ENCODE measurements around the gene PET100.

The PET100 gene

GRCh38 chr19:7598180-7598579, 31.4 kb upstream of the PET100 start:
- TF ChIP-seq CTCF (conservative IDR thresholded peaks at IDR 0.05) = no peak
- H3K27ac ChIP-seq = no peak overlapping the region

- no peak for TF ChIP-seq CTCF (conservative IDR thresholded peaks at IDR 0.05)
- H3K27ac ChIP-seq = no peak overlapping the region
Observed at GRCh38 chr19:7600721-7601120, 28.9 kb upstream of the PET100 start.

- TF ChIP-seq CTCF (conservative IDR thresholded peaks at IDR 0.05) = no peak
Observed at GRCh38 chr19:7602240-7602934, 27.2 kb upstream of the PET100 start.

GRCh38 chr19:7602935-7603497, 26.6 kb upstream of the PET100 start:
- no peak overlapping the region for H3K27ac ChIP-seq
- no peak for TF ChIP-seq CTCF (conservative IDR thresholded peaks at IDR 0.05)

More at GRCh38 chr19:7602240-7602934, 27.2 kb upstream of the PET100 start:
- H3K27ac ChIP-seq = no peak overlapping the region

GRCh38 chr19:7603919-7604318, 25.7 kb upstream of the PET100 start:
- H3K27ac ChIP-seq = no peak overlapping the region
- TF ChIP-seq CTCF (conservative IDR thresholded peaks at IDR 0.05) = no peak

GRCh38 chr19:7605490-7606222, 23.9 kb upstream of the PET100 start:
- no peak overlapping the region for H3K27ac ChIP-seq
- TF ChIP-seq CTCF (conservative IDR thresholded peaks at IDR 0.05) = no peak

- no peak overlapping the region for H3K27ac ChIP-seq
- no peak for TF ChIP-seq CTCF (conservative IDR thresholded peaks at IDR 0.05)
Observed at GRCh38 chr19:7606289-7606688, 23.3 kb upstream of the PET100 start.
